Stimulated activated CD4-positive, alpha-beta T cell treated with anti-CD3 and anti-CD28 coated beads, Interleukin-4, amount 100 ng/mL, for 24 hours (primary cell): ENCODE data around the gene ELN.
"Not testable (repeated sequence)": the region's sequence is repeated elsewhere in the genome, so short reads cannot be mapped to it uniquely, and the experiment has no call there.

Experiments used
- DNase-seq: peaks from one replicate; pipeline ENCODE4 v3.0.0-alpha.2; 2020

Gene ELN

GRCh38 chr7:74027683-74028320 lies at the start of gene ELN:
ELN (plus strand) TSS chr7:74028173; CDS start chr7:74028188, 15 bp downstream.
- DNase-seq = no peak

- DNase-seq = no peak
Observed at GRCh38 chr7:73978661-73979563, 49.1 kb upstream of the ELN start.

- DNase-seq = not testable (repeated sequence)
Observed at GRCh38 chr7:73979656-73980055, 48.3 kb upstream of the ELN start.

- no peak for DNase-seq
Observed at GRCh38 chr7:73980206-73980605, 47.8 kb upstream of the ELN start.

- DNase-seq = no peak
Observed at GRCh38 chr7:73981933-73982332, 46.0 kb upstream of the ELN start.

- no peak for DNase-seq
Observed at GRCh38 chr7:73983437-73984164, 44.4 kb upstream of the ELN start.

- no peak for DNase-seq
Observed at GRCh38 chr7:73984481-73985205, 43.3 kb upstream of the ELN start.

GRCh38 chr7:73985737-73986141 lies 42.2 kb upstream of the ELN start:
- DNase-seq = no peak

GRCh38 chr7:73986158-73986631 lies 41.8 kb upstream of the ELN start:
- no peak for DNase-seq

- no peak for DNase-seq
Observed at GRCh38 chr7:73987298-73987697, 40.7 kb upstream of the ELN start.

GRCh38 chr7:73988197-73988596 lies 39.8 kb upstream of the ELN start:
- DNase-seq = no peak

- no peak for DNase-seq
Observed at GRCh38 chr7:73991522-73992100, 36.4 kb upstream of the ELN start.

- no peak for DNase-seq
Observed at GRCh38 chr7:73992101-73992562, 35.8 kb upstream of the ELN start.

GRCh38 chr7:73994023-73994422 lies 34.0 kb upstream of the ELN start:
- no peak for DNase-seq

GRCh38 chr7:73994761-73995160 lies 33.2 kb upstream of the ELN start:
- DNase-seq = no peak

- no peak for DNase-seq
Observed at GRCh38 chr7:73995330-73995729, 32.6 kb upstream of the ELN start.

- DNase-seq = no peak
Observed at GRCh38 chr7:73995821-73996511, 32.0 kb upstream of the ELN start.

- DNase-seq = no peak
Observed at GRCh38 chr7:73997056-73997455, 30.9 kb upstream of the ELN start.

GRCh38 chr7:73999664-74000435 lies 28.1 kb upstream of the ELN start:
- no peak for DNase-seq

GRCh38 chr7:74000489-74001149 lies 27.4 kb upstream of the ELN start:
- no peak for DNase-seq
